ENCODE measurements around the gene KDM4B. TPM values are rescaled to one million over a fixed set of nuclear protein-coding genes. Genes with fewer than 3 reads are reported as not detected.

The KDM4B gene
- total RNA-seq, 2 donors from 2014 or later = 27.8 to 38.5 TPM

GRCh38 chr19:5059213-5059574 lies 90.3 kb downstream of the KDM4B start:
- no peak overlapping the region for H3K9ac ChIP-seq (ENCODE audit: extremely low read depth, low read length, poor library complexity, severe bottlenecking)
- H3K27ac ChIP-seq (ENCODE audit: low read depth, low read length) = peak overlapping the region; percentile 91

GRCh38 chr19:5059793-5060192 lies 90.9 kb downstream of the KDM4B start:
- H3K9ac ChIP-seq (ENCODE audit: extremely low read depth, low read length, poor library complexity, severe bottlenecking) = no peak overlapping the region
- Mint-ChIP-seq H3K27me3 (ENCODE audit: insufficient read depth) (no peaks in the 10 kb centered on the region), H3K27ac (no peak overlapping the region), H3K36me3 (ENCODE audit: low read depth) (peaks cover 44% of the 10 kb centered on the region), H3K4me1 (no peaks in the 10 kb centered on the region), H3K4me3 (no peak overlapping the region), H3K9me3 (peaks cover 18% of the 10 kb centered on the region)
- H3K36me3 ChIP-seq (ENCODE audit: control insufficient read depth, insufficient read depth, low read length) = peaks cover 22% of the 10 kb centered on the region
- no peak for DNase-seq
- peak overlapping the region; percentile 91 for H3K27ac ChIP-seq (ENCODE audit: low read depth, low read length)
- no peak overlapping the region for H3K4me3 ChIP-seq (ENCODE audit: low read length)
- no peaks in the 10 kb centered on the region for H3K4me1 ChIP-seq (ENCODE audit: control insufficient read depth, insufficient read depth, low read length)
- WGBS, 2 experiments (ENCODE audit: insufficient coverage in 1 of 2, insufficient read length in 1 of 2) = 88 to 91% methylated on average over 8 to 12 of the region's 12 CpGs
- TF ChIP-seq CTCF (conservative IDR thresholded peaks at IDR 0.05) = no peak
- H3K9me3 ChIP-seq (ENCODE audit: control insufficient read depth, low read length) = peaks cover 13% of the 10 kb centered on the region
- H3K27me3 ChIP-seq (ENCODE audit: control insufficient read depth, insufficient read depth, low read length, poor library complexity, severe bottlenecking) = no peaks in the 10 kb centered on the region

More at GRCh38 chr19:5059213-5059574, 90.3 kb downstream of the KDM4B start:
- Histone ChIP-seq H3K4me1 (ENCODE audit: control insufficient read depth, insufficient read depth, low read length) (no peaks in the 10 kb centered on the region), H3K36me3 (ENCODE audit: control insufficient read depth, insufficient read depth, low read length) (peaks cover 28% of the 10 kb centered on the region), H3K9me3 (ENCODE audit: control insufficient read depth, low read length) (peaks cover 13% of the 10 kb centered on the region), H3K4me3 (ENCODE audit: low read length) (no peak overlapping the region), H3K27me3 (ENCODE audit: control insufficient read depth, insufficient read depth, low read length, poor library complexity, severe bottlenecking) (no peaks in the 10 kb centered on the region)
- H3K4me3 Mint-ChIP-seq = no peak overlapping the region
- no peak for DNase-seq
- no peaks in the 10 kb centered on the region for H3K4me1 Mint-ChIP-seq
- H3K27ac Mint-ChIP-seq = no peak overlapping the region
- peaks cover 18% of the 10 kb centered on the region for H3K9me3 Mint-ChIP-seq
- WGBS, 2 experiments (ENCODE audit: insufficient coverage in 1 of 2, insufficient read length in 1 of 2) = 39 to 74% methylated on average over 6 to 21 of the region's 21 CpGs
- no peaks in the 10 kb centered on the region for H3K27me3 Mint-ChIP-seq (ENCODE audit: insufficient read depth)
- peaks cover 44% of the 10 kb centered on the region for H3K36me3 Mint-ChIP-seq (ENCODE audit: low read depth)
- no peak for TF ChIP-seq CTCF (conservative IDR thresholded peaks at IDR 0.05)

GRCh38 chr19:5062195-5062594 lies 93.3 kb downstream of the KDM4B start:
- H3K36me3 Mint-ChIP-seq (ENCODE audit: low read depth) = peaks cover 40% of the 10 kb centered on the region
- H3K27ac Mint-ChIP-seq = no peak overlapping the region
- no peaks in the 10 kb centered on the region for H3K4me1 Mint-ChIP-seq
- H3K27ac ChIP-seq (ENCODE audit: low read depth, low read length) = no peak overlapping the region
- H3K4me1 ChIP-seq (ENCODE audit: control insufficient read depth, insufficient read depth, low read length) = no peaks in the 10 kb centered on the region
- peaks cover 23% of the 10 kb centered on the region for H3K36me3 ChIP-seq (ENCODE audit: control insufficient read depth, insufficient read depth, low read length)
- 83 to 96% methylated on average over 2 to 8 of the region's 9 CpGs for WGBS, 2 experiments (ENCODE audit: insufficient coverage in 1 of 2, insufficient read length in 1 of 2)
- peaks cover 13% of the 10 kb centered on the region for H3K9me3 ChIP-seq (ENCODE audit: control insufficient read depth, low read length)
- H3K4me3 Mint-ChIP-seq = no peak overlapping the region
- DNase-seq = no peak
- H3K9ac ChIP-seq (ENCODE audit: extremely low read depth, low read length, poor library complexity, severe bottlenecking) = no peak overlapping the region
- TF ChIP-seq CTCF (conservative IDR thresholded peaks at IDR 0.05) = no peak
- H3K27me3 ChIP-seq (ENCODE audit: control insufficient read depth, insufficient read depth, low read length, poor library complexity, severe bottlenecking) = no peaks in the 10 kb centered on the region
- no peak overlapping the region for H3K4me3 ChIP-seq (ENCODE audit: low read length)
- H3K27me3 Mint-ChIP-seq (ENCODE audit: insufficient read depth) = no peaks in the 10 kb centered on the region
- peaks cover 18% of the 10 kb centered on the region for H3K9me3 Mint-ChIP-seq
